Thyroid gland (tissue), 4 donors: ENCODE results near the gene PAFAH1B2. TPM values are rescaled to one million over a fixed set of nuclear protein-coding genes. Genes with fewer than 3 reads are reported as not detected.
A peak's percentile ranks its signal among the peaks of the same experiment; 100 is the strongest.

Source experiments
- DNase-seq, 2 donors: peaks; one replicate each; pipeline ENCODE4 v3.0.0-alpha.2; 2019
- H3K27ac ChIP-seq, 3 donors: fragments of 200-600 bp; sonication (generic); 1 replicate in 2 of 3; 2 replicates in 1 of 3; pipeline ENCODE4 v1.5.1; 2016 to 2019; ENCODE audit warnings: mild to moderate bottlenecking in 1 of 3, moderate library complexity in 1 of 3
- H3K27me3 ChIP-seq: fragments of 200-600 bp; sonication (generic); one replicate; pipeline ENCODE4 v1.5.1; 2019
- H3K36me3 ChIP-seq, 2 donors: fragments of 200-600 bp; sonication (generic); one replicate each; pipeline ENCODE4 v1.5.1; 2016 to 2019
- H3K4me1 ChIP-seq, 2 donors: fragments of 200-600 bp; sonication (generic); one replicate each; pipeline ENCODE4 v1.5.1; 2017 to 2019
- H3K4me3 ChIP-seq, 3 donors: fragments of 200-600 bp; sonication (generic); replicated peaks in 1 of 3; 1 replicate in 2 of 3; 2 replicates in 1 of 3; pipeline ENCODE4 v1.5.1; 2016; ENCODE audit warnings: mild to moderate bottlenecking in 1 of 3
- H3K9me3 ChIP-seq: fragments of 200-600 bp; sonication (generic); one replicate; pipeline ENCODE4 v1.5.1; 2017
- POLR2A ChIP-seq, 2 donors: fragments of 450-650 bp; IDR thresholded peaks; one replicate each; pipeline ENCODE4 v1.6.1; 2017; ENCODE audit warnings: antibody characterized with exemption in 2 of 2, mild to moderate bottlenecking in 2 of 2, moderate library complexity in 1 of 2
- WGBS, 2 donors: methylation state at CpG; one replicate each; pipeline ENCODE4 v1.1.5; 2017; 5-methylcytosine and 5-hydroxymethylcytosine counted together
- intact Hi-C: fragments of 100-400 bp; cut with DNase I; formaldehyde crosslinking; loops from one replicate; pipeline ENCODE4 v1.15.1; 2023
- total RNA-seq, 4 donors: library from RNA; depleted of rRNA; stranded (reverse); fragments of >200 nt; gene quantifications; one replicate each; pipeline ENCODE4 v1.2.3, GENCODE V29; 2016
- TF ChIP-seq, protein P1 (sequence below), 6 experiments: fragments of 200-600 bp in 3 of 6; fragments of 450-650 bp in 3 of 6; sonication (generic) in 3 of 6; IDR thresholded peaks; one replicate each; pipeline ENCODE4 v1.5.1; 2016 to 2019; ENCODE audit warnings: antibody characterized with exemption in 6 of 6, mild to moderate bottlenecking in 2 of 6, inconsistent platforms in 1 of 6, moderate library complexity in 1 of 6

PAFAH1B2 gene
- total RNA-seq, 4 donors from 2014 or later = 107 to 128 (median 118) TPM

DNA sequence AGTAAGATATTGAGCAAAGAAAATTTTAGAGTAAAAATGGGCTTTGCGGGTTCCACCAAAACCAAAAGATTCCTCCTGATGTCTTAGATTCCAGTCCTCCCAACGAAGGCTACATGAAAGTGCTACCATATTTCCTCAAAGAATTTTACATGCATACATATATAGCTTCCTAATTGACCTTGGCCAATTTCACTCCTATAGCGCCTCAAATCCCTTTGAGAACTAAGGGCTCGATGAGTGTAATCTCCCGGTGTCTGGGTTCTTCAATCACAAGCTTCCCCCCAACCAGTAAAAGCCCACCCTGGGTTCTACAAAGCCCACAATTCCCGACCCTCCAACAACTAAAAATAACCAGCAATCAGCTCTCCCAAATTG lies 47.1 kb upstream of the PAFAH1B2 start:
- TF ChIP-seq, protein P1, sequence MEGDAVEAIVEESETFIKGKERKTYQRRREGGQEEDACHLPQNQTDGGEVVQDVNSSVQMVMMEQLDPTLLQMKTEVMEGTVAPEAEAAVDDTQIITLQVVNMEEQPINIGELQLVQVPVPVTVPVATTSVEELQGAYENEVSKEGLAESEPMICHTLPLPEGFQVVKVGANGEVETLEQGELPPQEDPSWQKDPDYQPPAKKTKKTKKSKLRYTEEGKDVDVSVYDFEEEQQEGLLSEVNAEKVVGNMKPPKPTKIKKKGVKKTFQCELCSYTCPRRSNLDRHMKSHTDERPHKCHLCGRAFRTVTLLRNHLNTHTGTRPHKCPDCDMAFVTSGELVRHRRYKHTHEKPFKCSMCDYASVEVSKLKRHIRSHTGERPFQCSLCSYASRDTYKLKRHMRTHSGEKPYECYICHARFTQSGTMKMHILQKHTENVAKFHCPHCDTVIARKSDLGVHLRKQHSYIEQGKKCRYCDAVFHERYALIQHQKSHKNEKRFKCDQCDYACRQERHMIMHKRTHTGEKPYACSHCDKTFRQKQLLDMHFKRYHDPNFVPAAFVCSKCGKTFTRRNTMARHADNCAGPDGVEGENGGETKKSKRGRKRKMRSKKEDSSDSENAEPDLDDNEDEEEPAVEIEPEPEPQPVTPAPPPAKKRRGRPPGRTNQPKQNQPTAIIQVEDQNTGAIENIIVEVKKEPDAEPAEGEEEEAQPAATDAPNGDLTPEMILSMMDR (IDR thresholded peaks at IDR 0.05) = no peak
- no peak for TF ChIP-seq POLR2A (IDR thresholded peaks at IDR 0.05)
- H3K4me3 ChIP-seq = peak overlapping the region in 2 of 3 donors; percentile 83 to 90
- intact Hi-C loops = no loop called here
- H3K4me1 ChIP-seq = peaks cover 49 to 62% of the 10 kb centered on the region in 2 donors
- WGBS, 2 donors = 46 to 49% methylated on average over 6 of the region's 6 CpGs
- no peak for DNase-seq
- H3K27ac ChIP-seq = peak overlapping the region; percentile 95 to 98 (median 98)
- H3K36me3 ChIP-seq = no peaks in the 10 kb centered on the region
- H3K9me3 ChIP-seq = no peaks in the 10 kb centered on the region
- no peaks in the 10 kb centered on the region for H3K27me3 ChIP-seq

DNA sequence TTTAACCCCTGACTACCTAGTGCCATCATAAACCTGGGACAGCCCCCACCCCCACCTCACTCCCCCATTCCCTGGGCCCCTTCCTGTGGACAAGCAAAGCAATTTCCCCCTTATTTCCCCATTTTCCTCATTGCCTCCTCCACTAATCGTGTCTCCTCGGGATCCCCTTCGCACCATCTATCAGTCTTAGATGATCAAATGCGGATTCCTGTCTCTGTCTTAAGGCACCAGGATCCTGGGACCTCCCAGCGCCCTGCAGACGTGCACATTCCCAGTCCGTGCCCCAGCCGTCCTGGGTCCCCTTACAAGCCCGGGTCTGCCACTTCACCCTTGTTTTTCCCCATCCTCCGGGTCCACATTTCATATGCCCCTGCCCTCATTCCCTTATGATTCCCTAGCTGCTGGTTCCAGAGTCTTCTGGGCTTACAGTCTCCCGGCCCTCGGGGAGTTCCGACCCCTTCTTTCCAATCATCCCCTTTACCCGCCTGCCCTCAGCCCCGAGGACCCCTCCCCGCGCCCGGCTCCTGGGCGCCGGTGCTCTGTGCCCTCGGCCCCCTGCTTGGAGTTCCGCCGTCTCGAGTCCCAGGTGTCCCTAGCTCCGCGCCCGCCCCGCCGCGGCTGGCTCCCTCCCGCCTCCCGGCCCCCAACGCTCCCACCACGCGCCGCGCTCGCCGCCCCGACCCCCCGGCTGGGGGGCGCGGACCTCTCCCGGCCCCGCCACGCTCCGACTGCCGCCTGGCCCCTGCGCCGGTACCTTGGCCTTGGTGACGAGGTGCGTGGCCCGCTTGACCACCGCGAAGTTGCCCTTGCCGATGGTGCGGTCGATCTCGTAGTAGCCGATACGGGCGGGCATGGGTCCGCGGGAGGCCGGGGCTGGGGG lies 46.5 kb upstream of the PAFAH1B2 start:
- TF ChIP-seq POLR2A (IDR thresholded peaks at IDR 0.05) = peak in 1 of 2 donors; percentile 14
- TF ChIP-seq, protein P1 (IDR thresholded peaks at IDR 0.05) = no peak
- Histone ChIP-seq H3K4me1 (peaks cover 44 to 57% of the 10 kb centered on the region in 2 donors), H3K9me3 (no peaks in the 10 kb centered on the region), H3K27me3 (no peaks in the 10 kb centered on the region), H3K27ac (peak overlapping the region; percentile 95 to 98 (median 98)), H3K36me3 (no peaks in the 10 kb centered on the region), H3K4me3 (peak overlapping the region; percentile 80 to 90 (median 83))
- 2 to 3% methylated on average over 21 to 24 of the region's 65 CpGs for WGBS, 2 donors
- peak; percentile 45 to 61 for DNase-seq
- intact Hi-C loops = no loop called here

DNA sequence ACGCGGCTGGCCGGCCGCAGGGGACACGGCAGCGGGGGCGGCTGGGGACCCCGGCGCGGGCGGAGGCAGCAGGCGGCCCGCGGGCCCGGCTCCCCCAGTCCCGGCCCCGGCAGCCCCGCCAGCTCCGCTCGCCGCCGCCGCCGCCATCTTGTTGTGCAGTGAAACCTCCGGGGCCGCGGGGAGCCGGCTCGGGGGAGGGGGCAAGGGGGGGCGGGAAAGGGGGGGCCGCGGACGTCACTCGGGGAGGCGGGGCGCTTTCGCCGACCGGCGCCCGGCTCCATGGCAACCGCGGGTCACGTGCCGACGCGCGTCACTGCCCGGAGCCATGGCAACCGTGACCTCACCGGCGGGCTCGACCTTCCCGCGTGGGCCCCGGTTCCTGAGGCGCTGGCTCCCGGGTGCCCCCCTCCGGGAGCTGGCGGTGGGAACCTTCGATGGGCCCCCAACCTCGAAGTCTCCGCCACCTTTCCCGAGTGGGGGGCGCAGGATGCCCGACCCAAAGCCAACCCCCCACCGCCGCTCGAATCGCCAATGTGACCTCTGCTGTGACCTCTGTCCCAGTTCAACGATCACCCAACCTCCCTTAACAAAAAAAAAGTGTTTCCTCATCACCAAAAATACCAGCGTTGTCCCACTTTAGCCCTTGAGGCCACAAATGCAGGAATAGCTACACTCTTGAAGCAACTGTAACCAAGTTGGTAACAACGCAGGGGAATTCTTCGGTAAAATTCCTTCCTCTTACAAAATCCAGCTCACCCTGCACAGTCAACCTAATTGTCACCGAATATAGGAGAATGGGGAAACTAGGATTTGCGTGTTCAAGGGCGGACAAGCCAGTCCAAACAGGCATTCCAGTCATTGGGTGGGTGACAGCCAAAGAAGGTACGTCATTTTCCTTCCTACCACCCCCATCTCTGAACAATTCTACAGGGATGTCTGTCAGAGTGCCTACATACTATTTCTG lies 45.5 kb upstream of the PAFAH1B2 start, which contains the start of gene SIK3:
TSS of gene SIK3 (minus strand) at position 160 of the 964 bp plus-strand sequence. CDS start at position 147, 13 bp downstream.
- TF ChIP-seq, protein P1 (IDR thresholded peaks at IDR 0.05) = peak in 4 of 6 experiments; percentile 27 to 69 (median 44)
- peak; percentile 52 to 82 for TF ChIP-seq POLR2A (IDR thresholded peaks at IDR 0.05)
- Histone ChIP-seq H3K4me1 (peaks cover 37 to 49% of the 10 kb centered on the region in 2 donors), H3K27ac (peak within 1 kb of the TSS; percentile 96 to 99 (median 98)), H3K27me3 (no peaks in the 10 kb centered on the region), H3K36me3 (no peaks in the 10 kb centered on the region), H3K9me3 (no peaks in the 10 kb centered on the region), H3K4me3 (peak within 1 kb of the TSS; percentile 80 to 90 (median 83))
- WGBS, 2 donors = 1 to 3% methylated on average over 17 to 42 of the region's 78 CpGs
- peak; percentile 93 to 94 for DNase-seq
- intact Hi-C loops = no loop called here

DNA sequence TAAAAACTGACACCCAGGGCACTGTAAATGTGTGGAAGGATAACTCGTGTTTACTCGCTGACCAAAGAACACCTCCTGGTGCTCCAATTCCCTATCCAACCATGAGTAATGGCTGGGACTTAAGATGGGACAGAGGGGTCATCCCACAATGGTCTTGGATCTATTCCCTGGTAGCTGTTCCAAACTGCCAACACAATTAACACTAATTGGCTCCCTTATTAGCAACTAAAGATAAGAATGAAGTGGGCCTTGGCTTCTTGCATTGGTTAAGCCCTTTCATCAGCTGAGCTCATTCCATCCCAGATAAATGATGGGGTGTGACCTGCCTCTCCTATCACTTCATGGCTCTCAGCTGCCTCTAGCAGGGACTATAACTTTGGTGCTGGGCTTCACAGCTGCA lies 44.4 kb upstream of the PAFAH1B2 start:
- Histone ChIP-seq H3K4me3 (no peak overlapping the region), H3K27ac (peak overlapping the region; percentile 96 to 99 (median 98)), H3K36me3 (no peaks in the 10 kb centered on the region), H3K9me3 (no peaks in the 10 kb centered on the region), H3K4me1 (peaks cover 30 to 39% of the 10 kb centered on the region in 2 donors), H3K27me3 (no peaks in the 10 kb centered on the region)
- intact Hi-C loops = no loop called here
- 78 to 80% methylated on average over 2 of the region's 2 CpGs for WGBS, 2 donors
- DNase-seq = no peak
- TF ChIP-seq, protein P1 (IDR thresholded peaks at IDR 0.05) = no peak
- no peak for TF ChIP-seq POLR2A (IDR thresholded peaks at IDR 0.05)
